GM13976 (cell line): Measurements from ENCODE around the gene NR5A1.

Experiments used
- DNase-seq: peaks from one replicate; pipeline ENCODE4 v3.0.0; 2012; ENCODE audit warnings: low spot score
- CTCF ChIP-seq: IDR thresholded peaks from 2 replicates; pipeline ENCODE4 v1.5.1; 2012; ENCODE audit warnings: borderline replicate concordance, mild to moderate bottlenecking; ENCODE audit not compliant: insufficient read depth; ENCODE audit errors: extremely low read depth, missing control alignments, control extremely low read depth
- in situ Hi-C: fragments of 300-500 bp; cut with MboI; formaldehyde crosslinking; loops from one replicate; pipeline ENCODE4 v1.12.0; 2022; ENCODE audit warnings: low sequenced_read_pairs, mixed read lengths, inconsistent platforms; ENCODE audit not compliant: unreplicated experiment

Gene NR5A1

GRCh38 chr9:124441291-124441690, 65.9 kb downstream of the NR5A1 start:
- TF ChIP-seq CTCF: no peak
- in situ Hi-C loops: no loop called here
- no peak for DNase-seq

GRCh38 chr9:124440786-124441185, 66.4 kb downstream of the NR5A1 start:
- no peak for TF ChIP-seq CTCF
- in situ Hi-C loops: no loop called here
- DNase-seq: no peak

GRCh38 chr9:124439686-124440243, 67.4 kb downstream of the NR5A1 start:
- in situ Hi-C loops: no loop called here
- TF ChIP-seq CTCF: no peak
- DNase-seq: no peak

- no peak for TF ChIP-seq CTCF
- in situ Hi-C loops: no loop called here
- no peak for DNase-seq
Measured at GRCh38 chr9:124439086-124439485, 68.1 kb downstream of the NR5A1 start.

- in situ Hi-C loops: no loop called here
- TF ChIP-seq CTCF: no peak
- no peak for DNase-seq
Measured at GRCh38 chr9:124438091-124438490, 69.1 kb downstream of the NR5A1 start.

- in situ Hi-C loops: no loop called here
- DNase-seq: no peak
Measured at GRCh38 chr9:124437086-124437485, 70.1 kb downstream of the NR5A1 start.

More at GRCh38 chr9:124437086-124437485, 70.1 kb downstream of the NR5A1 start:
- TF ChIP-seq CTCF: no peak
